T-helper 9 cell (primary cell): ENCODE data around the gene DSCAM.
"Not testable (repeated sequence)": the region's sequence is repeated elsewhere in the genome, so short reads cannot be mapped to it uniquely, and the experiment has no call there.

ENCODE experiments used
- DNase-seq: peaks from one replicate; pipeline ENCODE4 v3.0.0-alpha.2; 2020

Gene DSCAM

GRCh38 chr21:40447016-40447415 lies 399.9 kb downstream of the DSCAM start:
- no peak for DNase-seq

- DNase-seq, result no peak
Observed at GRCh38 chr21:40445349-40445921, 401.5 kb downstream of the DSCAM start.

- not testable (repeated sequence) for DNase-seq
Observed at GRCh38 chr21:40439581-40439980, 407.4 kb downstream of the DSCAM start.

GRCh38 chr21:40438616-40439015 lies 408.3 kb downstream of the DSCAM start:
- no peak for DNase-seq

GRCh38 chr21:40436261-40436660 lies 410.7 kb downstream of the DSCAM start:
- no peak for DNase-seq

- no peak for DNase-seq
Observed at GRCh38 chr21:40433538-40433937, 413.4 kb downstream of the DSCAM start.

- no peak for DNase-seq
Observed at GRCh38 chr21:40425981-40426380, 421.0 kb downstream of the DSCAM start.

- no peak for DNase-seq
Observed at GRCh38 chr21:40422896-40423635, 423.9 kb downstream of the DSCAM start.

GRCh38 chr21:40421121-40421520 lies 425.8 kb downstream of the DSCAM start:
- no peak for DNase-seq

- no peak for DNase-seq
Observed at GRCh38 chr21:40416572-40416971, 430.4 kb downstream of the DSCAM start.

GRCh38 chr21:40408561-40408960 lies 438.4 kb downstream of the DSCAM start:
- no peak for DNase-seq

- no peak for DNase-seq
Observed at GRCh38 chr21:40404396-40404800, 442.6 kb downstream of the DSCAM start.

- DNase-seq, result no peak
Observed at GRCh38 chr21:40402884-40403582, 443.9 kb downstream of the DSCAM start.

GRCh38 chr21:40395732-40396131 lies 451.2 kb downstream of the DSCAM start:
- DNase-seq, result no peak

GRCh38 chr21:40393066-40393465 lies 453.9 kb downstream of the DSCAM start:
- DNase-seq, result no peak

- no peak for DNase-seq
Observed at GRCh38 chr21:40388046-40388445, 458.9 kb downstream of the DSCAM start.

GRCh38 chr21:40386981-40387747 lies 459.8 kb downstream of the DSCAM start:
- no peak for DNase-seq

- DNase-seq, result no peak
Observed at GRCh38 chr21:40386294-40386911, 460.6 kb downstream of the DSCAM start.

GRCh38 chr21:40385883-40386282 lies 461.1 kb downstream of the DSCAM start:
- DNase-seq, result no peak

GRCh38 chr21:40383951-40384350 lies 463.0 kb downstream of the DSCAM start:
- no peak for DNase-seq

- no peak for DNase-seq
Observed at GRCh38 chr21:40381111-40381510, 465.8 kb downstream of the DSCAM start.

GRCh38 chr21:40379881-40380810 lies 466.8 kb downstream of the DSCAM start:
- DNase-seq, result no peak
